ENCODE measurements around the gene APBA2. TPM values are rescaled to one million over a fixed set of nuclear protein-coding genes. Genes with fewer than 3 reads are reported as not detected.

Gene APBA2
- total and polyA plus RNA-seq, 10 of the 15 experiments (the other 5 are each of a cell fraction or from before 2014, with no cell fraction given) = 0.06 to 0.26 (median 0.07) TPM; not detected in 7

DNA sequence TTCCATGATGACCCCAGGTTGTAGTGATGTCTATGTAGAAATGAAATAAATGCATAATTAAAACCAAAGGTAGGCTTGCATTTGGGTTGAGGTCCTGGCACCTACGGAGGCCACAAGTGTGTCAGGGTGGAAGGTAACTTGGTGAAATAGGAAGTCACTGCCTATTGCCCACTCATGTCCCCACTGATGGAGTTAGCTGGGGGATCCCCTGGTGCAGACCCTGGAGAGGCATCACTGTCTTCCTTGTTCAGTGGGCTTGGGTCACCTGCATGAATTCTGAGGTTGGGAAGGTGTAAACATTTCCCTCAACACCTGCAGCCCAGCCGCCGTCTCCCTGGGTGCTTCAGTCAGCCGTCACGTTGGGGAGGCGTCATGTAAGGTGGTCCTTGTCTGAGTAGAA, 97.1 kb downstream of the APBA2 start:
- intact Hi-C loops (cut with micrococcal nuclease; ENCODE audit: unreplicated experiment) (no loop called here), in situ Hi-C loops (cut with MboI) (no loop called here)
- Histone ChIP-seq H3K27ac (ENCODE audit: control insufficient read depth, insufficient read depth) (no peak overlapping the region), H3K36me3 (ENCODE audit: control insufficient read depth in 2 of 2, insufficient read depth in 2 of 2, low read length in 1 of 2) (no peaks in the 10 kb centered on the region), H3K79me2 (ENCODE audit: control insufficient read depth, insufficient read depth, low read length) (no peaks in the 10 kb centered on the region), H3K4me2 (ENCODE audit: control insufficient read depth, insufficient read depth) (no peak overlapping the region), H3K9ac (ENCODE audit: control insufficient read depth, insufficient read depth, low read length) (no peak overlapping the region), H2AFZ (ENCODE audit: control insufficient read depth, low read depth, low read length) (no peak overlapping the region), H3K4me3 (no peak overlapping the region), H3K27me3 (replicated peaks in 1 of 2; ENCODE audit: control insufficient read depth in 2 of 2, insufficient read depth in 2 of 2, low read length in 1 of 2) (peaks cover 0 to 4% of the 10 kb centered on the region in 2 experiments), H3K9me3 (replicated peaks; ENCODE audit: control insufficient read depth, insufficient read depth, low read length) (no peaks in the 10 kb centered on the region), H3K4me1 (ENCODE audit: control insufficient read depth, insufficient read depth, low read length) (no peaks in the 10 kb centered on the region), H4K20me1 (ENCODE audit: control insufficient read depth, insufficient read depth) (no peaks in the 10 kb centered on the region)
- SMC1A ChIA-PET (ENCODE audit: uncharacterized antibody, unreplicated experiment) = no interaction called here
- ATAC-seq (no peak), DNase-seq (ENCODE audit: low read depth, low spot score) (no peak), FAIRE-seq (no peak)
- RAD21 ChIA-PET (ENCODE audit: unreplicated experiment) = no interaction called here
- 44% methylated on average over 6 of the region's 6 CpGs for WGBS (ENCODE audit: insufficient coverage, insufficient replicate concordance, low lambda C conversion rate, missing lambda C conversion rate)
- BruUV-seq (replicated peaks) = no TSS peak
- CTCF ChIA-PET = no interaction called here
- POLR2A ChIA-PET = no interaction called here
- TF ChIP-seq NFYA (IDR thresholded peaks at IDR 0.05; ENCODE audit: borderline replicate concordance, low read depth, low read length) (no peak), BMI1 (IDR thresholded peaks at IDR 0.05; ENCODE audit: borderline replicate concordance) (no peak), USF1 (IDR thresholded peaks at IDR 0.05; ENCODE audit: borderline replicate concordance, extremely low read length, insufficient read depth, low read depth, low read length) (no peak), SUPT20H (IDR thresholded peaks at IDR 0.05; ENCODE audit: borderline replicate concordance, control insufficient read depth, low read depth, low read length) (no peak), MLLT1 (IDR thresholded peaks at IDR 0.05) (no peak), HDAC6 (IDR thresholded peaks at IDR 0.05; ENCODE audit: unreplicated experiment) (no peak), PAX5 (IDR thresholded peaks at IDR 0.05; ENCODE audit: borderline replicate concordance, low read depth, low read length) (no peak), IKZF2 (IDR thresholded peaks at IDR 0.05) (no peak), PBX3 (IDR thresholded peaks at IDR 0.05; ENCODE audit: insufficient replicate concordance, low read depth, low read length) (no peak), MAX (IDR thresholded peaks at IDR 0.05; ENCODE audit: low read depth, low read length) (no peak), PML (IDR thresholded peaks at IDR 0.05; ENCODE audit: low read length) (no peak), SIN3A (IDR thresholded peaks at IDR 0.05; ENCODE audit: low read depth, low read length) (no peak), POU2F2 (IDR thresholded peaks at IDR 0.05; ENCODE audit: borderline replicate concordance, low read depth, low read length) (no peak), ZBED1 (IDR thresholded peaks at IDR 0.05; ENCODE audit: borderline replicate concordance) (no peak), SMARCA5 (IDR thresholded peaks at IDR 0.05) (no peak)
- TF ChIP-seq, protein P1, sequence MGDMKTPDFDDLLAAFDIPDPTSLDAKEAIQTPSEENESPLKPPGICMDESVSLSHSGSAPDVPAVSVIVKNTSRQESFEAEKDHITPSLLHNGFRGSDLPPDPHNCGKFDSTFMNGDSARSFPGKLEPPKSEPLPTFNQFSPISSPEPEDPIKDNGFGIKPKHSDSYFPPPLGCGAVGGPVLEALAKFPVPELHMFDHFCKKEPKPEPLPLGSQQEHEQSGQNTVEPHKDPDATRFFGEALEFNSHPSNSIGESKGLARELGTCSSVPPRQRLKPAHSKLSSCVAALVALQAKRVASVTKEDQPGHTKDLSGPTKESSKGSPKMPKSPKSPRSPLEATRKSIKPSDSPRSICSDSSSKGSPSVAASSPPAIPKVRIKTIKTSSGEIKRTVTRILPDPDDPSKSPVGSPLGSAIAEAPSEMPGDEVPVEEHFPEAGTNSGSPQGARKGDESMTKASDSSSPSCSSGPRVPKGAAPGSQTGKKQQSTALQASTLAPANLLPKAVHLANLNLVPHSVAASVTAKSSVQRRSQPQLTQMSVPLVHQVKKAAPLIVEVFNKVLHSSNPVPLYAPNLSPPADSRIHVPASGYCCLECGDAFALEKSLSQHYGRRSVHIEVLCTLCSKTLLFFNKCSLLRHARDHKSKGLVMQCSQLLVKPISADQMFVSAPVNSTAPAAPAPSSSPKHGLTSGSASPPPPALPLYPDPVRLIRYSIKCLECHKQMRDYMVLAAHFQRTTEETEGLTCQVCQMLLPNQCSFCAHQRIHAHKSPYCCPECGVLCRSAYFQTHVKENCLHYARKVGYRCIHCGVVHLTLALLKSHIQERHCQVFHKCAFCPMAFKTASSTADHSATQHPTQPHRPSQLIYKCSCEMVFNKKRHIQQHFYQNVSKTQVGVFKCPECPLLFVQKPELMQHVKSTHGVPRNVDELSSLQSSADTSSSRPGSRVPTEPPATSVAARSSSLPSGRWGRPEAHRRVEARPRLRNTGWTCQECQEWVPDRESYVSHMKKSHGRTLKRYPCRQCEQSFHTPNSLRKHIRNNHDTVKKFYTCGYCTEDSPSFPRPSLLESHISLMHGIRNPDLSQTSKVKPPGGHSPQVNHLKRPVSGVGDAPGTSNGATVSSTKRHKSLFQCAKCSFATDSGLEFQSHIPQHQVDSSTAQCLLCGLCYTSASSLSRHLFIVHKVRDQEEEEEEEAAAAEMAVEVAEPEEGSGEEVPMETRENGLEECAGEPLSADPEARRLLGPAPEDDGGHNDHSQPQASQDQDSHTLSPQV (IDR thresholded peaks at IDR 0.05) = no peak
- TF ChIP-seq, protein P2, sequence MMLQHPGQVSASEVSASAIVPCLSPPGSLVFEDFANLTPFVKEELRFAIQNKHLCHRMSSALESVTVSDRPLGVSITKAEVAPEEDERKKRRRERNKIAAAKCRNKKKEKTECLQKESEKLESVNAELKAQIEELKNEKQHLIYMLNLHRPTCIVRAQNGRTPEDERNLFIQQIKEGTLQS (IDR thresholded peaks at IDR 0.05; ENCODE audit: borderline replicate concordance, extremely low read depth, low read depth, low read length) = no peak
